SK-N-MC (cell line): ENCODE results near the gene RAB15.

Source experiments
- DNase-seq: peaks from one replicate; pipeline ENCODE4 v3.0.0-alpha.2; 2011; ENCODE audit warnings: low read depth, low spot score
- H3K27ac ChIP-seq: fragments of 200-600 bp; sonication (generic); 2 replicates; pipeline ENCODE4 v1.5.1; 2016; ENCODE audit warnings: mixed run types
- H3K36me3 ChIP-seq: fragments of 200-600 bp; sonication (generic); 2 replicates; pipeline ENCODE4 v1.6.1; 2017; ENCODE audit warnings: antibody characterized with exemption, low read length, mixed read lengths; ENCODE audit not compliant: insufficient read depth
- H3K4me3 ChIP-seq: fragments of 200-600 bp; sonication (generic); 2 replicates; pipeline ENCODE4 v1.5.1; 2016
- H3K9ac ChIP-seq: fragments of 200-600 bp; sonication (generic); 2 replicates; pipeline ENCODE4 v1.8.0; 2017; ENCODE audit warnings: mixed run types, mixed read lengths; ENCODE audit not compliant: insufficient read length
- H3K9me3 ChIP-seq: fragments of 200-600 bp; sonication (generic); 2 replicates; pipeline ENCODE4 v1.6.1; 2017; ENCODE audit warnings: low read depth, mild to moderate bottlenecking, antibody characterized with exemption, low read length, moderate library complexity, mixed read lengths
- EZH2 ChIP-seq: fragments of 200-600 bp; sonication (generic); IDR thresholded peaks from one replicate; pipeline ENCODE4 v1.6.1; 2017; ENCODE audit warnings: antibody characterized with exemption
- FOXP2 ChIP-seq: optimal IDR thresholded peaks from 2 replicates; pipeline ENCODE3; 2011; ENCODE audit warnings: mild to moderate bottlenecking, moderate library complexity; ENCODE audit not compliant: insufficient read depth; ENCODE audit errors: extremely low read length, control extremely low read depth
- POLR2AphosphoS5 ChIP-seq: IDR thresholded peaks from 2 replicates; pipeline ENCODE4 v1.6.1; 2012; ENCODE audit warnings: mild to moderate bottlenecking, low read depth, low read length, borderline replicate concordance

RAB15 gene

DNA sequence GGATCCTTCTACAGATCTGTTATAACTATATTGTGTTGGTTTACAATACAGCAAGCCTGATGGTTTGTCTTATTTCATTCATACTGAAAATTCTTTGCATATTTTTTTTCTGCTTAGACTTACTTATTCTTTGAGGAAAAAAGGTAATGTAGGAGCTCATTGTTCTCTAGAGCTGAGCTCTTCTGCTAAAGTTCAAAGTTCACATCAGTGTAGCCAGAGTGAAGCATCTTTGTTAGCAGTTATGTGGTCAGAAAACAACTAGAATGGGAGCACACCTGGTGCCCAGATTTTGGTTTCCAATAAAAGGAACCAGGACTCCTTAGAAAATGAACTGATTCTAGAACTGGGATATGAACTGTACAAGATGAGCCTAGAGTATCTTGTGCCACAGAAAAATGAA lies 39.9 kb downstream of the RAB15 start:
- no peak overlapping the region for H3K27ac ChIP-seq

DNA sequence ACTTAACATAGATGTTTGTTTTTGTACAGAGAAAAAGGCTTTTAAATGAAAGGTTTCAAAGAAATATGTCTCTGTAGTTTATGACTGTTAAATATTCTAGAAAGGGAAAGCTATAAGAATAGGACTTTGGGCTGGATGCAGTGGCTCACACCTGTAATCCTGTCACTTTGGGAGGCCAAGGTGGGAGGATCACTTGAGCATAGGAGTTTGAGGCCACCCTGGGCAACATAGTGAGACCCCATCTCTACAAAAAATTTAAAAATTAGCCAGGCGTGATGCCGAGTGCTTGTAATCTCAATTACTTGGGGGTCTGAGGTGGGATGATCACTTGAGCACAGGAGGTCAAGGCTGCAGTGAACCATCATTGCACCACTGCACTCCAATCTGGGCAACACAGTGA lies 41.0 kb downstream of the RAB15 start:
- no peak for TF ChIP-seq FOXP2
- no peak for TF ChIP-seq POLR2AphosphoS5
- TF ChIP-seq EZH2: no peak
- no peak for DNase-seq
- no peak overlapping the region for H3K9ac ChIP-seq
- no peak overlapping the region for H3K27ac ChIP-seq
- no peaks in the 10 kb centered on the region for H3K9me3 ChIP-seq
- H3K36me3 ChIP-seq: peaks cover 77% of the 10 kb centered on the region
- H3K4me3 ChIP-seq: no peak overlapping the region

More for the DNA sequence above, 39.9 kb downstream of the RAB15 start:
- TF ChIP-seq POLR2AphosphoS5: no peak
- no peak for TF ChIP-seq FOXP2
- TF ChIP-seq EZH2: no peak
- Histone ChIP-seq H3K4me3 (no peak overlapping the region), H3K36me3 (peaks cover 68% of the 10 kb centered on the region), H3K9ac (no peak overlapping the region), H3K9me3 (no peaks in the 10 kb centered on the region)
- DNase-seq: no peak

DNA sequence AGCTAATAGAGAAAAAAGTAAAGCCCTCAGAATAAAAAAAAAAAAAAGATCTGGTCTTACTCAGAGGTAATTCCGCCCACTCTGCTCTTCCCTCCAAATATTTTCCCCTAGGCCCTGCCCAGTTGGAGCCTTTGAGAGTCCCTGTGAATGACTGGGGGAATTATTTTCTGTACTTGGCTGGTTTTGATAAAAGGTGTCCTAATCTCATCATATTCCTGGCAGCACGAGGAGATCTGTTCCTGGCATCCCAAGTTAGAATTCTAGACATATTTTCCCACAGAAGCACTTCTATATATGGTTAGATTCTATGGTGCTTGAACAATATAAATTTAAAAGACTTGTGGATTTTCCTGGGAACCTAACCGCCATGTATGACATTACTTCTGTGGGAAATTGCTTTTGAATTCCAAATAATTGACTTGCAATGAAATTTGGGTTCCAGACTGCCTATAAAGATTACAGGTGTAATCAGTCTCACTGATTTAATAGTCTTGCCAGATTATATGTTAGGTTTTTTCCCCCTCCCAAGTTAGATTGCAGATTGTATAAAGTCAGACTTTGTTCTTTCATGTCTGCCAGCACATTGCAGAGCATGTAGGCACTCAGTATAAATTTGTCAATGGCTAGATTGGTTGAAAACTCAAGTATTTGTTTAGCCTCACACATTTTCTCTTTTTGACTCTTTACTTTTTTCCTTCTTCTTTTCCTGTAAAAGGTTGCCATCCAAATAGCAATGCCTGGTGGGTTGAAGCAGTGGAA lies 41.9 kb downstream of the RAB15 start:
- Histone ChIP-seq H3K27ac (no peak overlapping the region), H3K9me3 (no peaks in the 10 kb centered on the region), H3K4me3 (no peak overlapping the region), H3K36me3 (peaks cover 86% of the 10 kb centered on the region), H3K9ac (no peak overlapping the region)
- no peak for DNase-seq
- TF ChIP-seq EZH2: no peak
- TF ChIP-seq FOXP2: no peak
- no peak for TF ChIP-seq POLR2AphosphoS5

DNA sequence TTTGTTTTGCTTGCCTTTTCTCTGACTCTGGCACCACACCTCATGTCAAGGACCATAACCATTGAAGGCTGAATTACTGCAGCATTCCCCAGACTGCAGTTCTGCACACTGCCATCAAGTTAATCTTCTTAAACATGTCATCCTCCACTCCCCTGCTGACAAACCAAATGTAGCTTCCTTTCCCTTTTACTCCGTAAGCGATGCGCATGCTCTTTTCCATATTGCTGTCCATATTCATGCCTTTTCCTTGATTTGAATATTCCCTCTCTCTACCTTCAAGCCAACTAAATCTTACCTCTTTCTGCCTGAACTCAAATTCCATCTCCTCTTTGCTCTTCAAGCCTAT lies 43.1 kb downstream of the RAB15 start:
- Histone ChIP-seq H3K36me3 (peaks cover 90% of the 10 kb centered on the region), H3K27ac (no peak overlapping the region), H3K9me3 (no peaks in the 10 kb centered on the region), H3K9ac (no peak overlapping the region), H3K4me3 (no peak overlapping the region)
- DNase-seq: no peak
- no peak for TF ChIP-seq FOXP2
- no peak for TF ChIP-seq POLR2AphosphoS5
- no peak for TF ChIP-seq EZH2

DNA sequence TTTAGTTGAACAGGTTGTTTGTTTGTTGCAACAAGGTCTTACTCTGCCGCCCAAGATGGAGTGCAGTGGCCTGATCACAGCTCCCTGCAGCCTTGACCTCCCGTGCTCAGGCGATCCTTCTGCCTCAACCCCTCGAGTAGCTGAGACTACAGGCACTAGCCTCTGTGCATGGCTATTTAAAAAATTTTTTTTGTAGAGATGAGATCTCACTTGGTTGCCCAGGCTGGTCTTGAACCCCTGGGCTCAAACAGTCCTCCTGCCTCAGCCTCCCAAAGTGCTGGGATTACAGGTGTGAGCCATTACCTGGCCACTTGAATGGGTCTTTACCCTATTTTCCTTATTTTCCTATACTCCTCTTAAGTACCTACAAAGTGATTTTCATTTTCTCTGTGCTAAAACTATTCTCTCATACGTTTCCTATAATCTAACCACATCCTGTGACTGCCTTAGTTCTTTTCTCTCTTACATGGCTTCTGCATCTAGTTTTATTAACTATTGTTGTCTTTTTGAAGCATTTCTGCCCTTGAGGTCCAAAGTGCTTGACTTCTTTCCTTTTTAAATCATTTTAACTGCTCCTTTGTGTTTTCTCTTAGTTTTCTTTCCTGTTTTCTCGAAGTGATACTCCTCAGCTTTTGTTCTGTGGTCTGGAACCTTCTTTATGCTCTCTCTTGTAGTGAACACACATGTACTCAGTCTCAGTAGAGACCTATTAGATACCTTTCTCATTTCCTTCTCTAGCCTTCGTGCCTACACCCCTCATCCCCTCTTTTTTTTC lies 43.7 kb downstream of the RAB15 start:
- no peak for TF ChIP-seq EZH2
- no peak for TF ChIP-seq POLR2AphosphoS5
- peaks cover 88% of the 10 kb centered on the region for H3K36me3 ChIP-seq
- no peak for DNase-seq

DNA sequence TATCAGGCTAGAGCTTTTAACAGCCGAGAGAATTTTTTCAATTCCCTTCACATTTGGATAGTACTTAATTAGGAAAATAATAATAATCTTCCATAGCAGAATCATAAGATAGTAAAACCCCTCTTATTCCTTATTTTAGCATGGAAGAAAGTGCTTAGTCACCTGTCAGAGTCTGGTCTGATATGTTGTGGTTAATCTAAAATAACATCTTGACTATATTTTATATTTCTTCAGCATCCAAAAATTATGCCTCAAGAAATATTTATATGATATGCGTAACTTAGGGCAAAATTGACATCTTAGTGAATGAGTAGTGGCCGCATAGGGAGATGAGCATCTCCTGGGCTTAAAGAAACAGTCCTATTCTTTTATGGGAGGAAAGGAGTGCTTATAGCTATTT lies 45.1 kb downstream of the RAB15 start:
- DNase-seq: no peak
- H3K9me3 ChIP-seq: no peaks in the 10 kb centered on the region
- no peak overlapping the region for H3K27ac ChIP-seq
- H3K36me3 ChIP-seq: peaks cover 74% of the 10 kb centered on the region
- no peak overlapping the region for H3K9ac ChIP-seq
- no peak for TF ChIP-seq FOXP2
- no peak for TF ChIP-seq EZH2
- no peak for TF ChIP-seq POLR2AphosphoS5
- no peak overlapping the region for H3K4me3 ChIP-seq

More for the DNA sequence above, 43.7 kb downstream of the RAB15 start:
- no peak overlapping the region for H3K9ac ChIP-seq
- H3K4me3 ChIP-seq: no peak overlapping the region
- H3K9me3 ChIP-seq: no peaks in the 10 kb centered on the region
- no peak overlapping the region for H3K27ac ChIP-seq

DNA sequence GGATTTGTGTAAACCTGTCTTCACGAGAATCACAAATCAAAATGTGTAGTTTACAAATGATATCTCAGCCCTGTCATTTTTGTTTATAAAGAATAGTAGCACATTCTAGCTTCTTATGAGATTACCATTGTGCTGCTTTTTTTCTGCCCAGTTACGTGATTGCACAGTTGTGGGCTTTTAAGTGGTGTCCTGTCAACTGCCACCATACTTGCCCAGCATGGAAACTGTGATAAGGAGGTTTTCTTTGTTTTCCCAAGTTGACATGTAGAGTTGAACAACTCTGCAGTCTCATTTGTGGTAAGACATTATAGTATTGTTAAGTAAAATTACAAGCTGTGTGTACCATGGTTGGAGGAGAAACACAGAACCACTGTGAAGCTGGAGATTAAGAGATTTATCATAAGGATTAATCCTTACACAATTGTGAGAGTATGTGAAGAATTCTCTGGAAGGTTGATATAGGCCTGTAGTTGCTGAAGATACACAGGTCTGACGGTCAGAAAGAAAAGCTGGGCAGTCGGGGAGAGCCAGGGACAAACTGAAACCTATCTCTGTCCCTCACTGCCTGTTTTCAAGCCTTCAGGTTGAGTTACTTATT lies 45.6 kb downstream of the RAB15 start:
- H3K27ac ChIP-seq: no peak overlapping the region
- peaks cover 69% of the 10 kb centered on the region for H3K36me3 ChIP-seq
- no peak for DNase-seq
- H3K4me3 ChIP-seq: no peak overlapping the region
- no peaks in the 10 kb centered on the region for H3K9me3 ChIP-seq
- TF ChIP-seq EZH2 (no peak), FOXP2 (no peak), POLR2AphosphoS5 (no peak)
- no peak overlapping the region for H3K9ac ChIP-seq

DNA sequence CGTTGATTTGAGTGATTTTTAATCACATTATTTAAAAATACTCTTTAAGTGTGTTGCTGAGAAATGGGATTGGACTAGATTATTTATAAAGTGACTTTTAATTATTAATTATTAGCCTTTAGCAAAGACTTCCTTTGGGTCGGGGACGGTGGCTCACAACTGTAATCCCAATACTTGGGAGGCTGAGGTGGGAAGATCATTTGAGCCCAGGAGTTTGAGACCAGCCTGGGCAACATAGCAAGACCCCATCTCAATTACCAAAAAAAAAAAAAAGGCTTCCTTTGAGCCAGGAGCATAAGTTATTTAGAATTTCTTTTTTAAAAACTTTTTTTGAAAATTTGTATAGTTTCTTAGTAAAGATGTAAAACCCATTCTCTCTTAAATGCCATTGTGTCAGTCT lies 49.1 kb downstream of the RAB15 start:
- DNase-seq: no peak
- H3K36me3 ChIP-seq: peaks cover 41% of the 10 kb centered on the region
- H3K9me3 ChIP-seq: no peaks in the 10 kb centered on the region
- no peak overlapping the region for H3K4me3 ChIP-seq
- H3K9ac ChIP-seq: no peak overlapping the region
- H3K27ac ChIP-seq: no peak overlapping the region
- no peak for TF ChIP-seq FOXP2
